AG09319 (cell line): Measurements from ENCODE around the gene STUB1.

Experiments used
- DNase-seq: peaks from one replicate; pipeline ENCODE4 v3.0.0-alpha.2; 2010; ENCODE audit warnings: low read depth; ENCODE audit errors: extremely low read depth
- CTCF ChIP-seq: IDR thresholded peaks from 2 replicates; pipeline ENCODE4 v1.5.1; 2011; ENCODE audit warnings: low read depth, mild to moderate bottlenecking, inconsistent platforms, low read length, moderate library complexity

The STUB1 gene

GRCh38 chr16:694863-695354, 14.7 kb downstream of the STUB1 start:
- no peak for DNase-seq
- TF ChIP-seq CTCF = no peak

- no peak for DNase-seq
- no peak for TF ChIP-seq CTCF
These were observed 15.3 kb downstream of the STUB1 start for GRCh38 chr16:695355-696089.

- no peak for TF ChIP-seq CTCF
- DNase-seq = no peak
These were observed 18.9 kb downstream of the STUB1 start for GRCh38 chr16:698911-699671.

- no peak for TF ChIP-seq CTCF
- no peak for DNase-seq
These were observed 20.7 kb downstream of the STUB1 start for GRCh38 chr16:700684-701584.

- no peak for TF ChIP-seq CTCF
- DNase-seq = no peak
These were observed 22.1 kb downstream of the STUB1 start for GRCh38 chr16:702341-702740.

GRCh38 chr16:703406-703805, 23.2 kb downstream of the STUB1 start:
- no peak for TF ChIP-seq CTCF
- DNase-seq = no peak
